SK-N-SH (cell line): ENCODE results near the gene RPS6KA2. TPM values are rescaled to one million over a fixed set of nuclear protein-coding genes. Genes with fewer than 3 reads are reported as not detected.

Experiments used
- CTCF ChIA-PET: fragments of 300-600, 350-600 bp; formaldehyde crosslinking; extraction: SDS; loops from one replicate; lab custom pipeline; 2021; lab: Yijun Ruan, JAX
- POLR2A ChIA-PET: fragments of 350-600 bp; sonication (Branson Sonifier 250); formaldehyde crosslinking; extraction: SDS; loops from one replicate; lab custom pipeline; 2020; ENCODE audit warnings: antibody characterized with exemption, inconsistent platforms; lab: Yijun Ruan, JAX
- DNase-seq: peaks from one replicate; pipeline ENCODE4 v3.0.0; 2012
- H2AFZ ChIP-seq: fragments of 200-600 bp; sonication (generic); 2 replicates; pipeline ENCODE4 v1.8.1; 2016; ENCODE audit warnings: antibody characterized with exemption, mild to moderate bottlenecking, low read depth
- H3F3A ChIP-seq: fragments of 200-600 bp; sonication (generic); replicated peaks from 2 replicates; pipeline ENCODE3; 2016; ENCODE audit warnings: antibody characterized with exemption, mild to moderate bottlenecking; ENCODE audit not compliant: insufficient read depth
- H3K27ac ChIP-seq, 2 experiments: fragments of 200-500 bp in 1 of 2; fragments of 200-600 bp in 1 of 2; sonication (Bioruptor generic) in 1 of 2; sonication (generic), shearing (Covaris generic) in 1 of 2; 2 replicates each; pipeline versions ENCODE4 v1.5.1 to v1.6.1; 2014 to 2016; ENCODE audit warnings: low read depth in 2 of 2, inconsistent platforms in 1 of 2, low read length in 1 of 2, mild to moderate bottlenecking in 1 of 2, mixed read lengths in 1 of 2
- H3K27me3 ChIP-seq: fragments of 200-600 bp; sonication (generic), shearing (Covaris generic); 2 replicates; pipeline ENCODE4 v1.6.1; 2016; ENCODE audit warnings: mixed run types; ENCODE audit not compliant: insufficient read depth
- H3K36me3 ChIP-seq, 2 experiments: fragments of 200-500 bp in 1 of 2; fragments of 200-600 bp in 1 of 2; sonication (Bioruptor generic) in 1 of 2; sonication (generic) in 1 of 2; replicated peaks in 1 of 2; 2 replicates each; pipeline versions ENCODE3 to v1.5.1; 2014 to 2016; ENCODE audit warnings: low read length in 1 of 2, mild to moderate bottlenecking in 1 of 2; ENCODE audit not compliant: insufficient read depth in 2 of 2, control insufficient read depth in 1 of 2
- H3K4me1 ChIP-seq, 2 experiments: fragments of 200-500 bp in 1 of 2; fragments of 200-600 bp in 1 of 2; sonication (Bioruptor generic) in 1 of 2; sonication (generic), shearing (Covaris generic) in 1 of 2; 2 replicates each; pipeline versions ENCODE4 v1.5.1 to v1.6.1; 2014 to 2016; ENCODE audit warnings: low read depth in 1 of 2, low read length in 1 of 2, mixed run types in 1 of 2; ENCODE audit not compliant: insufficient read depth in 2 of 2, control insufficient read depth in 1 of 2
- H3K4me2 ChIP-seq: fragments of 200-600 bp; sonication (generic), shearing (Covaris generic); 2 replicates; pipeline ENCODE4 v1.6.1; 2017; ENCODE audit warnings: mixed run types
- H3K4me3 ChIP-seq, 2 experiments: fragments of 200-500 bp in 1 of 2; fragments of 200-600 bp in 1 of 2; sonication (Bioruptor generic) in 1 of 2; sonication (generic), shearing (Covaris generic) in 1 of 2; 2 replicates each; pipeline versions ENCODE4 v1.5.1 to v1.8.1; 2014 to 2016; ENCODE audit warnings: low read depth in 2 of 2, inconsistent platforms in 1 of 2, low read length in 1 of 2, mild to moderate bottlenecking in 1 of 2, mixed read lengths in 1 of 2, moderate library complexity in 1 of 2
- H3K79me2 ChIP-seq: fragments of 200-600 bp; sonication (generic); 2 replicates; pipeline ENCODE4 v1.8.1; 2017; ENCODE audit warnings: mild to moderate bottlenecking; ENCODE audit not compliant: insufficient read depth
- H3K9ac ChIP-seq: fragments of 200-600 bp; sonication (generic); 2 replicates; pipeline ENCODE4 v1.6.1; 2017; ENCODE audit warnings: mixed run types
- H3K9me2 ChIP-seq: fragments of 200-600 bp; sonication (generic); 2 replicates; pipeline ENCODE4 v1.6.1; 2017; ENCODE audit warnings: mixed run types
- H3K9me3 ChIP-seq: fragments of 200-600 bp; sonication (generic); 2 replicates; pipeline ENCODE4 v1.6.1; 2017; ENCODE audit warnings: mixed run types, mild to moderate bottlenecking, moderate library complexity
- H4K20me1 ChIP-seq: fragments of 200-600 bp; sonication (generic); 2 replicates; pipeline ENCODE4 v1.6.1; 2017; ENCODE audit warnings: mild to moderate bottlenecking, mixed run types; ENCODE audit not compliant: insufficient read depth
- CHD2 ChIP-seq: fragments of 150-350 bp; IDR thresholded peaks from 2 replicates; pipeline ENCODE4 v1.6.1; 2018; ENCODE audit warnings: low read length; ENCODE audit not compliant: partially characterized antibody
- EP300 ChIP-seq, 2 experiments: IDR thresholded peaks; 2 replicates each; pipeline versions ENCODE4 v1.4.0 to v1.6.1; 2012; ENCODE audit warnings: borderline replicate concordance in 1 of 2, low read depth in 1 of 2, low read length in 1 of 2
- FOXJ3 ChIP-seq: sonication (generic); formaldehyde crosslinking; IDR thresholded peaks from 2 replicates; pipeline ENCODE4 v1.5.1; 2020; ENCODE audit warnings: mild to moderate bottlenecking, missing genetic modification reagents
- GATA2 ChIP-seq: sonication (generic); formaldehyde crosslinking; IDR thresholded peaks from 2 replicates; pipeline ENCODE4 v1.5.0; 2020; ENCODE audit warnings: mild to moderate bottlenecking, missing genetic modification reagents
- JUND ChIP-seq: IDR thresholded peaks from 2 replicates; pipeline ENCODE4 v1.4.0; 2012
- MXI1 ChIP-seq: IDR thresholded peaks from 2 replicates; pipeline ENCODE4 v1.6.1; 2012; ENCODE audit warnings: mild to moderate bottlenecking, low read depth, low read length, improper control_type of control experiment
- NRF1 ChIP-seq: IDR thresholded peaks from 2 replicates; pipeline ENCODE4 v1.6.1; 2012; ENCODE audit warnings: low read depth, mild to moderate bottlenecking, low read length
- POLR2AphosphoS5 ChIP-seq: IDR thresholded peaks from 2 replicates; pipeline ENCODE4 v1.6.1; 2012; ENCODE audit warnings: low read depth, low read length
- RAD21 ChIP-seq: IDR thresholded peaks from 2 replicates; pipeline ENCODE4 v1.6.1; 2012; ENCODE audit warnings: mild to moderate bottlenecking, low read length
- SMC3 ChIP-seq: IDR thresholded peaks from 2 replicates; pipeline ENCODE4 v1.6.1; 2012; ENCODE audit warnings: low read depth, low read length, improper control_type of control experiment
- TCF12 ChIP-seq: IDR thresholded peaks from 2 replicates; pipeline ENCODE4 v1.4.0; 2012
- TEAD4 ChIP-seq: IDR thresholded peaks from 2 replicates; pipeline ENCODE4 v1.4.0; 2012; ENCODE audit warnings: mild to moderate bottlenecking, borderline replicate concordance; ENCODE audit not compliant: insufficient read depth
- WGBS: methylation state at CpG from one replicate; pipeline ENCODE4 v1.1.6; 2017; ENCODE audit warnings: low lambda C conversion rate; 5-methylcytosine and 5-hydroxymethylcytosine counted together
- polyA plus RNA-seq, 3 experiments: library from polyadenylated mRNA; depleted of rRNA; stranded (reverse); fragments of >200 nt; gene quantifications; 2 replicates each; pipeline ENCODE4 v1.2.3, GENCODE V29; 2012
- TF ChIP-seq, protein P1 (sequence below): IDR thresholded peaks from 2 replicates; pipeline ENCODE4; 2012
- TF ChIP-seq, protein P2 (sequence below): IDR thresholded peaks from 2 replicates; pipeline ENCODE4 v1.4.0; 2012; ENCODE audit warnings: low read depth, borderline replicate concordance
- TF ChIP-seq, protein P3 (sequence below): fragments of 200-600 bp; sonication (generic); IDR thresholded peaks from 2 replicates; pipeline ENCODE4 v1.6.1; 2017; ENCODE audit warnings: antibody characterized with exemption, mild to moderate bottlenecking, moderate library complexity

RPS6KA2 gene
- polyA plus RNA-seq, 1 of the 3 experiments (the other 2 are of a cell fraction) = 59.5 TPM

DNA sequence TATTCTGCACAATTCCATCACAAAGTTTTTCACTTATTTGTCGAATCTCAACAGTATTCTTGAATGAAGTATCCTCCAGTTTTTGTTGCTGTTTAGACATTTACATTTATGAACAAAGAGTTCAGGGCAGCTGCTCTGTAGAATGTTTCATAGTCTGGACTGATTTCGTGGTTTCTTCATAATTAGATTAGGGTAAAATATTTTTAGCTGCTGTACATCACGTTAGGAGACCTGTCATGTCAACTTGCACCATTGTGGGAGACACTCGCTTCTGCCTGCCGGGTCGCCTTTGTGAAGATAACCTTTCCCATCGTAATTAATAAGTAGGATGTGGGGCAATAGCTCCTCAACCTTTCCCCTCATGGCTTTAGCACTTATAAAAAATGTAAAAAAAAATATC lies 27.5 kb upstream of the RPS6KA2 start:
- H3K79me2 ChIP-seq = no peaks in the 10 kb centered on the region
- no peaks in the 10 kb centered on the region for H3K9me2 ChIP-seq
- H3K9ac ChIP-seq = no peak overlapping the region
- no peaks in the 10 kb centered on the region for H3K36me3 ChIP-seq
- CTCF ChIA-PET = interaction anchor here (0.7 to 2.5 kb wide), 4 partner anchors 42 to 219 kb away, joined by 3 to 6 read pairs (median 4); no protein-coding TSS in a partner anchor
- peak overlapping the region in 1 of 2 experiments; percentile 92; a peak in 2 of 4 replicates for H3K27ac ChIP-seq
- H3K4me2 ChIP-seq = no peak overlapping the region
- POLR2A ChIA-PET = no interaction called here
- no peak overlapping the region for H2AFZ ChIP-seq
- no peaks in the 10 kb centered on the region for H3F3A ChIP-seq
- H3K4me3 ChIP-seq = no peak overlapping the region
- WGBS = 22% methylated on average over 7 of the region's 7 CpGs
- H3K4me1 ChIP-seq = peaks cover 0 to 50% of the 10 kb centered on the region in 2 experiments; a peak in 2 of 4 replicates
- peak; percentile 61 for DNase-seq
- TF ChIP-seq GATA2 (CRISPR knock-in tag) (peak; percentile 33; the same call in 1 of the 2 replicates), TCF12 (peak; percentile 34; the same call in 1 of the 2 replicates), POLR2AphosphoS5 (no peak), EP300 (IDR thresholded peaks at IDR 0.05; ENCODE audit: borderline replicate concordance in 1 of 2, low read depth in 1 of 2, low read length in 1 of 2) (peak in 1 of 2 experiments; percentile 69; a peak in 2 of 4 replicates), FOXJ3 (no peak), CHD2 (peak; percentile 20), JUND (no peak)
- TF ChIP-seq, protein P1, sequence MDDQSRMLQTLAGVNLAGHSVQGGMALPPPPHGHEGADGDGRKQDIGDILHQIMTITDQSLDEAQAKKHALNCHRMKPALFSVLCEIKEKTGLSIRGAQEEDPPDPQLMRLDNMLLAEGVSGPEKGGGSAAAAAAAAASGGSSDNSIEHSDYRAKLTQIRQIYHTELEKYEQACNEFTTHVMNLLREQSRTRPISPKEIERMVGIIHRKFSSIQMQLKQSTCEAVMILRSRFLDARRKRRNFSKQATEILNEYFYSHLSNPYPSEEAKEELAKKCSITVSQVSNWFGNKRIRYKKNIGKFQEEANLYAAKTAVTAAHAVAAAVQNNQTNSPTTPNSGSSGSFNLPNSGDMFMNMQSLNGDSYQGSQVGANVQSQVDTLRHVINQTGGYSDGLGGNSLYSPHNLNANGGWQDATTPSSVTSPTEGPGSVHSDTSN = peak; percentile 17; the same call in 1 of the 2 replicates
- H3K9me3 ChIP-seq = no peaks in the 10 kb centered on the region
- no peaks in the 10 kb centered on the region; the same call in 1 of the 2 replicates for H3K27me3 ChIP-seq
- H4K20me1 ChIP-seq = no peaks in the 10 kb centered on the region

DNA sequence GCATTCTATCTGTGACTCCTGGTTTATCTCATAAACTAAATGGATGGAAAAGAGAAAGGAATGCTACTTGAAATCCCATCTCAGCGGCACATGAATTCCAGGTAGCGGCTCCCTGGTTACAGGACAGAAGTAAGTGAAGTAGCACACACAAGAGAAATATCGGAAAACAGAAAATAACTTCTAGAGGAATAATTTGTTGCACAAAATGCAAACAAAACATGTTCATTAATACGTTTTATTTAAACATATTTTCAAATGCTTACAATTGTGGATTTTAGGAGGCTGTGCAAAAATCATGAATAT lies 26.5 kb upstream of the RPS6KA2 start:
- POLR2A ChIA-PET = interaction anchor here (0.9 to 1.0 kb wide), 2 partner anchors 26 to 27 kb away, joined by 3 to 5 read pairs; partner anchors contain the start of gene RPS6KA2

More for the DNA sequence above, 26.5 kb upstream of the RPS6KA2 start:
- no peaks in the 10 kb centered on the region for H3F3A ChIP-seq
- no peak overlapping the region for H3K9ac ChIP-seq
- no peaks in the 10 kb centered on the region for H3K36me3 ChIP-seq
- no peak for TF ChIP-seq SMC3
- no peak; a peak in 1 of 4 replicates for TF ChIP-seq EP300 (IDR thresholded peaks at IDR 0.05; ENCODE audit: borderline replicate concordance in 1 of 2, low read depth in 1 of 2, low read length in 1 of 2)
- 0 out of 2 replicates have a peak, but pooled peaks have one; percentile 11 for TF ChIP-seq RAD21
- no peak for TF ChIP-seq NRF1
- TF ChIP-seq, protein P2, sequence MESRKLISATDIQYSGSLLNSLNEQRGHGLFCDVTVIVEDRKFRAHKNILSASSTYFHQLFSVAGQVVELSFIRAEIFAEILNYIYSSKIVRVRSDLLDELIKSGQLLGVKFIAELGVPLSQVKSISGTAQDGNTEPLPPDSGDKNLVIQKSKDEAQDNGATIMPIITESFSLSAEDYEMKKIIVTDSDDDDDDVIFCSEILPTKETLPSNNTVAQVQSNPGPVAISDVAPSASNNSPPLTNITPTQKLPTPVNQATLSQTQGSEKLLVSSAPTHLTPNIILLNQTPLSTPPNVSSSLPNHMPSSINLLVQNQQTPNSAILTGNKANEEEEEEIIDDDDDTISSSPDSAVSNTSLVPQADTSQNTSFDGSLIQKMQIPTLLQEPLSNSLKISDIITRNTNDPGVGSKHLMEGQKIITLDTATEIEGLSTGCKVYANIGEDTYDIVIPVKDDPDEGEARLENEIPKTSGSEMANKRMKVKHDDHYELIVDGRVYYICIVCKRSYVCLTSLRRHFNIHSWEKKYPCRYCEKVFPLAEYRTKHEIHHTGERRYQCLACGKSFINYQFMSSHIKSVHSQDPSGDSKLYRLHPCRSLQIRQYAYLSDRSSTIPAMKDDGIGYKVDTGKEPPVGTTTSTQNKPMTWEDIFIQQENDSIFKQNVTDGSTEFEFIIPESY = no peak
- no peak; the same call in 1 of the 2 replicates for TF ChIP-seq GATA2 (CRISPR knock-in tag)
- peak; percentile 39; the same call in 1 of the 2 replicates for TF ChIP-seq MXI1
- no peak for TF ChIP-seq TEAD4
- TF ChIP-seq, protein P3, sequence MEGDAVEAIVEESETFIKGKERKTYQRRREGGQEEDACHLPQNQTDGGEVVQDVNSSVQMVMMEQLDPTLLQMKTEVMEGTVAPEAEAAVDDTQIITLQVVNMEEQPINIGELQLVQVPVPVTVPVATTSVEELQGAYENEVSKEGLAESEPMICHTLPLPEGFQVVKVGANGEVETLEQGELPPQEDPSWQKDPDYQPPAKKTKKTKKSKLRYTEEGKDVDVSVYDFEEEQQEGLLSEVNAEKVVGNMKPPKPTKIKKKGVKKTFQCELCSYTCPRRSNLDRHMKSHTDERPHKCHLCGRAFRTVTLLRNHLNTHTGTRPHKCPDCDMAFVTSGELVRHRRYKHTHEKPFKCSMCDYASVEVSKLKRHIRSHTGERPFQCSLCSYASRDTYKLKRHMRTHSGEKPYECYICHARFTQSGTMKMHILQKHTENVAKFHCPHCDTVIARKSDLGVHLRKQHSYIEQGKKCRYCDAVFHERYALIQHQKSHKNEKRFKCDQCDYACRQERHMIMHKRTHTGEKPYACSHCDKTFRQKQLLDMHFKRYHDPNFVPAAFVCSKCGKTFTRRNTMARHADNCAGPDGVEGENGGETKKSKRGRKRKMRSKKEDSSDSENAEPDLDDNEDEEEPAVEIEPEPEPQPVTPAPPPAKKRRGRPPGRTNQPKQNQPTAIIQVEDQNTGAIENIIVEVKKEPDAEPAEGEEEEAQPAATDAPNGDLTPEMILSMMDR = no peak
- DNase-seq = no peak
- H3K79me2 ChIP-seq = no peaks in the 10 kb centered on the region
- no peaks in the 10 kb centered on the region for H3K9me3 ChIP-seq
- peak overlapping the region in 1 of 2 experiments; percentile 92; a peak in 2 of 4 replicates for H3K27ac ChIP-seq
- CTCF ChIA-PET = interaction anchor here (1.3 to 2.5 kb wide), 3 partner anchors 41 to 218 kb away, joined by 4 to 6 read pairs (median 4); no protein-coding TSS in a partner anchor
- H3K4me3 ChIP-seq = no peak overlapping the region
- no peaks in the 10 kb centered on the region; the same call in 1 of the 2 replicates for H3K27me3 ChIP-seq
- no peak overlapping the region for H3K4me2 ChIP-seq
- H4K20me1 ChIP-seq = no peaks in the 10 kb centered on the region
- H3K9me2 ChIP-seq = no peaks in the 10 kb centered on the region
- WGBS = 57% methylated on average over 4 of the region's 4 CpGs
- peaks cover 0 to 57% of the 10 kb centered on the region in 2 experiments; a peak in 2 of 4 replicates for H3K4me1 ChIP-seq
- H2AFZ ChIP-seq = no peak overlapping the region
